ENCODE measurements around the gene FMN1. TPM values are rescaled to one million over a fixed set of nuclear protein-coding genes. Genes with fewer than 3 reads are reported as not detected.

FMN1 gene
- total and polyA plus RNA-seq, 3 donors from 2014 or later: 17.7 to 53.7 (median 47.4) TPM

DNA sequence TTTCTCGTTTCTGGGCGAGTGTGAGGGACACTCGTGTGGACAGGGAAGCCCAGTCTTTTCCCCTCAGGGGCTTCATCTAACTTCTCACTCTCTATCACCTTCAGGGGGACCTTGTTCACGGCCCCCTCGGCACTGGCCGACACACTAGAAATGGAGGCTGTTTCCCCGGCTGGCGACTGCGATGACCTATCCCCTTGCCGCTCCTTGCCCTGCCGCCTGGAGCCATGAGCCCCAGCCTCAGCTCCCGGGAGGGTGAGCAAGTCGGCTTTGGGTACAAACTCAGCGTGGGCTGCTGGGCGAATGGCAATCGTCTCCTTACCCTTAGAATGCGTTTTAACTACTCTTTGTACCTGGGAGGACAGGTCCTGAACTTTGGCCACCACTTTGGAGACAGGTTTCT lies 41.0 kb downstream of the FMN1 start:
- no peaks in the 10 kb centered on the region for H3K9me3 ChIP-seq
- intact Hi-C loops (cut with DNase I; ENCODE audit: low total_unique reads): no loop called here
- H3K4me1 ChIP-seq: no peaks in the 10 kb centered on the region
- H3K36me3 ChIP-seq (ENCODE audit: low read depth, missing control alignments): no peaks in the 10 kb centered on the region
- TF ChIP-seq, protein P1, sequence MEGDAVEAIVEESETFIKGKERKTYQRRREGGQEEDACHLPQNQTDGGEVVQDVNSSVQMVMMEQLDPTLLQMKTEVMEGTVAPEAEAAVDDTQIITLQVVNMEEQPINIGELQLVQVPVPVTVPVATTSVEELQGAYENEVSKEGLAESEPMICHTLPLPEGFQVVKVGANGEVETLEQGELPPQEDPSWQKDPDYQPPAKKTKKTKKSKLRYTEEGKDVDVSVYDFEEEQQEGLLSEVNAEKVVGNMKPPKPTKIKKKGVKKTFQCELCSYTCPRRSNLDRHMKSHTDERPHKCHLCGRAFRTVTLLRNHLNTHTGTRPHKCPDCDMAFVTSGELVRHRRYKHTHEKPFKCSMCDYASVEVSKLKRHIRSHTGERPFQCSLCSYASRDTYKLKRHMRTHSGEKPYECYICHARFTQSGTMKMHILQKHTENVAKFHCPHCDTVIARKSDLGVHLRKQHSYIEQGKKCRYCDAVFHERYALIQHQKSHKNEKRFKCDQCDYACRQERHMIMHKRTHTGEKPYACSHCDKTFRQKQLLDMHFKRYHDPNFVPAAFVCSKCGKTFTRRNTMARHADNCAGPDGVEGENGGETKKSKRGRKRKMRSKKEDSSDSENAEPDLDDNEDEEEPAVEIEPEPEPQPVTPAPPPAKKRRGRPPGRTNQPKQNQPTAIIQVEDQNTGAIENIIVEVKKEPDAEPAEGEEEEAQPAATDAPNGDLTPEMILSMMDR (IDR thresholded peaks at IDR 0.05): no peak
- no peak overlapping the region for H3K4me3 ChIP-seq
- no peak for DNase-seq
- no peaks in the 10 kb centered on the region for H3K27me3 ChIP-seq
- WGBS, 2 donors: 87 to 91% methylated on average over 13 to 17 of the region's 17 CpGs
- no peak overlapping the region for H3K27ac ChIP-seq

DNA sequence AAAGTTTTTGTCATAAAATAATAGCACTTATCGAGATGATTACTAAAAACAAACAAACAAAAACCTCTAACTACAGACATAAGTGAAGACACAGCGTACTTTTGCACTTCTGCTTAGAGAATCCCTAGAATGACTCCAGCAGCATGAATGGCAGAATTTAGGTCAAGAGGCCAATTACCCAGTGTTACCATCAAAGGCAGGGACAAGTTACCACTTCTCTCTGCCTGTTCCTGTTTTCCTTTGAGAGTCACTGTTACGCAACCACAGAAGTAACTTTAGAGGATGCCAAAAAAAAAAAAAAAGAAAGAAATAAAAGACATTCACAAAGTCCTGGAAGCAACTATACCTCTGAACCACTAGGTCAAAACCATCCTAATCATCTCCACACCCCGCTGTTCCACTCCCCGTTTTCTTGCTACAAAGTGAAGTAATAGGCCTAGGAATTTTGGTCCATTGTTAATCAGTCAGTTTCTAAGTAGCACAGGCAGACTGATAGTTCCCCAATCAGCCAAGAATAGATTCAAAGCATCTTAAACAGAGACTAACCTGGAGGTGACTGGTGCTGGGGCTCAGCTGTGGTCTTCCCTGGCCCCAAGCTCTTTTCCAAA lies 41.9 kb downstream of the FMN1 start:
- Histone ChIP-seq H3K4me1 (no peaks in the 10 kb centered on the region), H3K36me3 (ENCODE audit: low read depth, missing control alignments) (no peaks in the 10 kb centered on the region), H3K4me3 (no peak overlapping the region), H3K27ac (no peak overlapping the region), H3K9me3 (no peaks in the 10 kb centered on the region), H3K27me3 (no peaks in the 10 kb centered on the region)
- intact Hi-C loops (cut with DNase I; ENCODE audit: low total_unique reads): no loop called here
- WGBS, 2 donors: 56 to 68% methylated on average over 5 of the region's 5 CpGs
- TF ChIP-seq, protein P1 (IDR thresholded peaks at IDR 0.05): no peak
- TF ChIP-seq POLR2A (IDR thresholded peaks at IDR 0.05): no peak
- no peak for DNase-seq

DNA sequence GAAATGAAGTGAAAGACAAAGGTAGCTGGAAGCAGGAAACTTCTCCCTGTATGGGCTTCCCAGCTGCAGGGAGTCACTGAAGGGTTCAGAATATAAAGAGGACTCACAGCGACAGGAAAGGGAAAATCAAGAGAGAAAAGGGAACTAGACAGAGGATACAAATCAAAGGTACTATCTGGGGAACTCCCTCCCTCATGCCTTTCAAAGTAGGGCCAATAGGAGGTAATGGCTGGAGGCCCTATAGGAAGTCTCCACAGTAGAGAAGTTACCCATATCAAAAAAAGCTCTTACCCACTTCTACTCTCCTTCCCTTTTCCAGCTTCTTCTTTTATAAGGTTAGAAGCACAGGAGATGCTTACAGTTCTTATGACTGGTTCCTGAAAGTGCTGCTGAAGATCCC lies 43.5 kb downstream of the FMN1 start:
- TF ChIP-seq, protein P1 (IDR thresholded peaks at IDR 0.05): no peak
- no peak for TF ChIP-seq POLR2A (IDR thresholded peaks at IDR 0.05)
- Histone ChIP-seq H3K27ac (no peak overlapping the region), H3K27me3 (no peaks in the 10 kb centered on the region), H3K4me3 (no peak overlapping the region), H3K36me3 (ENCODE audit: low read depth, missing control alignments) (no peaks in the 10 kb centered on the region), H3K9me3 (no peaks in the 10 kb centered on the region), H3K4me1 (no peaks in the 10 kb centered on the region)
- no peak for DNase-seq
- WGBS, 2 donors: 30 to 45% methylated on average over 1 of the region's 1 CpG
- intact Hi-C loops (cut with DNase I; ENCODE audit: low total_unique reads): no loop called here

DNA sequence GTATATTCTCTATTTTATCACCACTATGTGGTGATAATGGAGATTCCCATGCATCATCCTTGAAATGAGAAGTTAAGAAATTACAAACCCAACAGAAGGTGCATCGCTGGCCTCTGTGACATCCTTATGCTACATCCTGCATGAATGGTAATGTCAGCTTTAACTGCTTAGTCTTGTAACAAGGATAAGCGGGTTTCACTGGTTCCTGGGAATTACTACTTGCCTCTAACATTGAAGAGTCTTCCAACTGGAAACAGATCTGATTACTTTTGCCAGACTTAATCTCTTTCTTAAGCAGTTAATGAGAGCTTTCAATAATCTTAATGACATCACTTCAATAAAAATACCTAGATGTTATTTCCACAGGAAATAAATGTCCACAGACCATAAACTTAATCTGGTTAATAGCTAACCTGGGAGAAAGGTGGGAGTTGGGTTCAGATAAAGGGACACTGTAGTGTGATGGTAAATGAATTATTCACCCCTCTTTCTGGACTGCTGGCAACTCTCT lies 44.0 kb downstream of the FMN1 start:
- Histone ChIP-seq H3K9me3 (no peaks in the 10 kb centered on the region), H3K4me3 (no peak overlapping the region), H3K36me3 (ENCODE audit: low read depth, missing control alignments) (no peaks in the 10 kb centered on the region), H3K27me3 (no peaks in the 10 kb centered on the region), H3K27ac (no peak overlapping the region), H3K4me1 (no peaks in the 10 kb centered on the region)
- no peak for DNase-seq
- TF ChIP-seq, protein P1 (IDR thresholded peaks at IDR 0.05): no peak
- no peak for TF ChIP-seq POLR2A (IDR thresholded peaks at IDR 0.05)
- intact Hi-C loops (cut with DNase I; ENCODE audit: low total_unique reads): no loop called here
- WGBS, 2 donors: 89 to 91% methylated on average over 2 of the region's 2 CpGs

DNA sequence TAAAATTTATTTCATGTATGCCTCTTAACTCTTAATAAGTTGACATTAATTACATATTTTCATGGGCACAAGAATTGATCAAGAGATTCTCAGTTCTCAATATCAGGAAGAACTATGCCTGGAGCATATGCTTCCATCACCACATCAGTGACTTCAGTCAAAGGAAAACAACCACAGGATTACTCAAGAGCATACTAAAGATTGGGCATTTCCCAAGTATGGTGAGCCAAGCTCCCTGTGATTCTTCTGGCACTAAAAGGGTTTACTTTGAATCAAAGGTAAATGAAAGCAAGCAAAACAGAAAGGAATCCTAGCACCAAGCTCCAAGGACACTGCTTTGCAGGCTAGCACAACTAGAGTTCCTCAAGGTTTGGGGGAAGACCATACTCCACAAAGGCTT lies 44.6 kb downstream of the FMN1 start:
- Histone ChIP-seq H3K27me3 (no peaks in the 10 kb centered on the region), H3K36me3 (ENCODE audit: low read depth, missing control alignments) (no peaks in the 10 kb centered on the region), H3K4me1 (no peaks in the 10 kb centered on the region), H3K27ac (no peak overlapping the region), H3K4me3 (no peak overlapping the region), H3K9me3 (no peaks in the 10 kb centered on the region)
- DNase-seq: no peak
- intact Hi-C loops (cut with DNase I; ENCODE audit: low total_unique reads): no loop called here
- TF ChIP-seq POLR2A (IDR thresholded peaks at IDR 0.05): no peak
- TF ChIP-seq, protein P1 (IDR thresholded peaks at IDR 0.05): no peak

Measured in testis (tissue), 3 donors.